GM23338 (cell line): Measurements from ENCODE around the gene CRTC3.

Experiments used
- CREB1 ChIP-seq: fragments of 250-450 bp; sonication (Bioruptor Pico); IDR thresholded peaks from 2 replicates; pipeline ENCODE4 v1.5.0; 2020; ENCODE audit warnings: low read depth, mild to moderate bottlenecking, moderate library complexity
- CTCF ChIP-seq, 2 experiments: fragments of 200-600 bp in 1 of 2; sonication (generic) in 1 of 2; conservative IDR thresholded peaks; 2 replicates each; pipeline versions ENCODE4 v1.5.1 to v1.6.1; 2016 to 2017; ENCODE audit warnings: antibody characterized with exemption in 2 of 2, low read depth in 2 of 2, mild to moderate bottlenecking in 2 of 2, moderate library complexity in 1 of 2
- EZH2 ChIP-seq: fragments of 200-600 bp; sonication (generic); IDR thresholded peaks from one replicate; pipeline ENCODE4 v1.8.0; 2017; ENCODE audit warnings: antibody characterized with exemption, mild to moderate bottlenecking, low read depth; ENCODE audit not compliant: unreplicated experiment
- EZH2phosphoT487 ChIP-seq: fragments of 200-600 bp; sonication (generic); IDR thresholded peaks from one replicate; pipeline ENCODE4 v1.8.1; 2018; ENCODE audit warnings: antibody characterized with exemption; ENCODE audit not compliant: unreplicated experiment
- JUNB ChIP-seq: IDR thresholded peaks from one replicate; pipeline ENCODE4 v1.6.1; 2016; ENCODE audit warnings: antibody characterized with exemption; ENCODE audit not compliant: unreplicated experiment
- NANOG ChIP-seq: IDR thresholded peaks from 2 replicates; pipeline ENCODE4 v1.6.1; 2016; ENCODE audit warnings: antibody characterized with exemption, borderline replicate concordance
- POLR2AphosphoS5 ChIP-seq: IDR thresholded peaks from 2 replicates; pipeline ENCODE4 v1.6.1; 2016; ENCODE audit warnings: antibody characterized with exemption, low read depth
- REST ChIP-seq: IDR thresholded peaks from one replicate; pipeline ENCODE4 v1.6.1; 2018; ENCODE audit warnings: antibody characterized with exemption; ENCODE audit not compliant: unreplicated experiment
- STAT1 ChIP-seq: IDR thresholded peaks from one replicate; pipeline ENCODE4 v1.6.1; 2016; ENCODE audit warnings: antibody characterized with exemption; ENCODE audit not compliant: unreplicated experiment
- ZNF114 ChIP-seq: fragments of 250-450 bp; sonication (Bioruptor Pico); IDR thresholded peaks from 2 replicates; pipeline ENCODE4 v1.5.0; 2020; ENCODE audit warnings: mild to moderate bottlenecking, moderate library complexity
- ZNF331 ChIP-seq: fragments of 250-450 bp; sonication (Bioruptor Pico); IDR thresholded peaks from 2 replicates; pipeline ENCODE4 v1.5.0; 2020; ENCODE audit warnings: low read depth, mild to moderate bottlenecking, moderate library complexity
- TF ChIP-seq, protein P1 (sequence below): IDR thresholded peaks from 2 replicates; pipeline ENCODE4 v1.6.1; 2016; ENCODE audit warnings: antibody characterized with exemption
- TF ChIP-seq, protein P2 (sequence below): fragments of 250-450 bp; sonication (Bioruptor Pico); IDR thresholded peaks from 2 replicates; pipeline ENCODE4 v1.5.0; 2020; ENCODE audit warnings: mild to moderate bottlenecking, moderate library complexity

DNA sequence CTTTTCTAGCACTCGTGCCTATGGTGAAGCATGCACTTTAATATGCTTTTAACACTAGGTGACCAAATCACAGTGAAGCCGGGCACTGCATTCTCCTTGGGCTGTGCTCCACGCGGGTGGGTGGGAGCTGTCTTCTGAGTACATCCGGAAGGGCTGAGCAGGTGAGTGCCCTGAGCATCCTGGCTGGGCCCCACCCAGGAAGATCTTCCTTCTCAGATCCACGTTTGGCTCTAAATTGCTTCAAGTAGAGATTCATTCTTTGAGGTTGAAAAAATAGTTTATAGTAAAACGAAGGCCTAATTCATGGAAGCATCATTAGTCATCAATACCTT is 113.5 kb downstream of the CRTC3 start:
- TF ChIP-seq CTCF (conservative IDR thresholded peaks at IDR 0.05; ENCODE audit: low read depth in 2 of 2) (no peak), EZH2phosphoT487 (no peak), CREB1 (CRISPR knock-in tag) (no peak), POLR2AphosphoS5 (no peak), EZH2 (no peak), JUNB (no peak), STAT1 (no peak), REST (no peak), NANOG (no peak), ZNF114 (CRISPR knock-in tag) (no peak), ZNF331 (CRISPR knock-in tag) (no peak)
- TF ChIP-seq, protein P1, sequence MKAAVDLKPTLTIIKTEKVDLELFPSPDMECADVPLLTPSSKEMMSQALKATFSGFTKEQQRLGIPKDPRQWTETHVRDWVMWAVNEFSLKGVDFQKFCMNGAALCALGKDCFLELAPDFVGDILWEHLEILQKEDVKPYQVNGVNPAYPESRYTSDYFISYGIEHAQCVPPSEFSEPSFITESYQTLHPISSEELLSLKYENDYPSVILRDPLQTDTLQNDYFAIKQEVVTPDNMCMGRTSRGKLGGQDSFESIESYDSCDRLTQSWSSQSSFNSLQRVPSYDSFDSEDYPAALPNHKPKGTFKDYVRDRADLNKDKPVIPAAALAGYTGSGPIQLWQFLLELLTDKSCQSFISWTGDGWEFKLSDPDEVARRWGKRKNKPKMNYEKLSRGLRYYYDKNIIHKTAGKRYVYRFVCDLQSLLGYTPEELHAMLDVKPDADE: no peak
- TF ChIP-seq, protein P2, sequence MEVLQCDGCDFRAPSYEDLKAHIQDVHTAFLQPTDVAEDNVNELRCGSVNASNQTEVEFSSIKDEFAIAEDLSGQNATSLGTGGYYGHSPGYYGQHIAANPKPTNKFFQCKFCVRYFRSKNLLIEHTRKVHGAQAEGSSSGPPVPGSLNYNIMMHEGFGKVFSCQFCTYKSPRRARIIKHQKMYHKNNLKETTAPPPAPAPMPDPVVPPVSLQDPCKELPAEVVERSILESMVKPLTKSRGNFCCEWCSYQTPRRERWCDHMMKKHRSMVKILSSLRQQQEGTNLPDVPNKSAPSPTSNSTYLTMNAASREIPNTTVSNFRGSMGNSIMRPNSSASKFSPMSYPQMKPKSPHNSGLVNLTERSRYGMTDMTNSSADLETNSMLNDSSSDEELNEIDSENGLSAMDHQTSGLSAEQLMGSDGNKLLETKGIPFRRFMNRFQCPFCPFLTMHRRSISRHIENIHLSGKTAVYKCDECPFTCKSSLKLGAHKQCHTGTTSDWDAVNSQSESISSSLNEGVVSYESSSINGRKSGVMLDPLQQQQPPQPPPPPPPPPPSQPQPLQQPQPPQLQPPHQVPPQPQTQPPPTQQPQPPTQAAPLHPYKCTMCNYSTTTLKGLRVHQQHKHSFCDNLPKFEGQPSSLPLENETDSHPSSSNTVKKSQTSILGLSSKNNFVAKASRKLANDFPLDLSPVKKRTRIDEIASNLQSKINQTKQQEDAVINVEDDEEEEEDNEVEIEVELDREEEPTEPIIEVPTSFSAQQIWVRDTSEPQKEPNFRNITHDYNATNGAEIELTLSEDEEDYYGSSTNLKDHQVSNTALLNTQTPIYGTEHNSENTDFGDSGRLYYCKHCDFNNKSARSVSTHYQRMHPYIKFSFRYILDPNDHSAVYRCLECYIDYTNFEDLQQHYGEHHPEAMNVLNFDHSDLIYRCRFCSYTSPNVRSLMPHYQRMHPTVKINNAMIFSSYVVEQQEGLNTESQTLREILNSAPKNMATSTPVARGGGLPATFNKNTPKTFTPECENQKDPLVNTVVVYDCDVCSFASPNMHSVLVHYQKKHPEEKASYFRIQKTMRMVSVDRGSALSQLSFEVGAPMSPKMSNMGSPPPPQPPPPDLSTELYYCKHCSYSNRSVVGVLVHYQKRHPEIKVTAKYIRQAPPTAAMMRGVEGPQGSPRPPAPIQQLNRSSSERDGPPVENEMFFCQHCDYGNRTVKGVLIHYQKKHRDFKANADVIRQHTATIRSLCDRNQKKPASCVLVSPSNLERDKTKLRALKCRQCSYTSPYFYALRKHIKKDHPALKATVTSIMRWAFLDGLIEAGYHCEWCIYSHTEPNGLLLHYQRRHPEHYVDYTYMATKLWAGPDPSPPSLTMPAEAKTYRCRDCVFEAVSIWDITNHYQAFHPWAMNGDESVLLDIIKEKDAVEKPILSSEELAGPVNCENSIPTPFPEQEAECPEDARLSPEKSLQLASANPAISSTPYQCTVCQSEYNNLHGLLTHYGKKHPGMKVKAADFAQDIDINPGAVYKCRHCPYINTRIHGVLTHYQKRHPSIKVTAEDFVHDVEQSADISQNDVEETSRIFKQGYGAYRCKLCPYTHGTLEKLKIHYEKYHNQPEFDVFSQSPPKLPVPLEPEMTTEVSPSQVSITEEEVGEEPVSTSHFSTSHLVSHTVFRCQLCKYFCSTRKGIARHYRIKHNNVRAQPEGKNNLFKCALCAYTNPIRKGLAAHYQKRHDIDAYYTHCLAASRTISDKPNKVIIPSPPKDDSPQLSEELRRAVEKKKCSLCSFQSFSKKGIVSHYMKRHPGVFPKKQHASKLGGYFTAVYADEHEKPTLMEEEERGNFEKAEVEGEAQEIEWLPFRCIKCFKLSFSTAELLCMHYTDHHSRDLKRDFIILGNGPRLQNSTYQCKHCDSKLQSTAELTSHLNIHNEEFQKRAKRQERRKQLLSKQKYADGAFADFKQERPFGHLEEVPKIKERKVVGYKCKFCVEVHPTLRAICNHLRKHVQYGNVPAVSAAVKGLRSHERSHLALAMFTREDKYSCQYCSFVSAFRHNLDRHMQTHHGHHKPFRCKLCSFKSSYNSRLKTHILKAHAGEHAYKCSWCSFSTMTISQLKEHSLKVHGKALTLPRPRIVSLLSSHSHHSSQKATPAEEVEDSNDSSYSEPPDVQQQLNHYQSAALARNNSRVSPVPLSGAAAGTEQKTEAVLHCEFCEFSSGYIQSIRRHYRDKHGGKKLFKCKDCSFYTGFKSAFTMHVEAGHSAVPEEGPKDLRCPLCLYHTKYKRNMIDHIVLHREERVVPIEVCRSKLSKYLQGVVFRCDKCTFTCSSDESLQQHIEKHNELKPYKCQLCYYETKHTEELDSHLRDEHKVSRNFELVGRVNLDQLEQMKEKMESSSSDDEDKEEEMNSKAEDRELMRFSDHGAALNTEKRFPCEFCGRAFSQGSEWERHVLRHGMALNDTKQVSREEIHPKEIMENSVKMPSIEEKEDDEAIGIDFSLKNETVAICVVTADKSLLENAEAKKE: no peak
